AG10803 (cell line): ENCODE measurements around the gene HBZ.
"Not testable (repeated sequence)": the region's sequence is repeated elsewhere in the genome, so short reads cannot be mapped to it uniquely, and the experiment has no call there.

Experiments
- DNase-seq: peaks from one replicate; pipeline ENCODE4 v3.0.0; 2010; ENCODE audit warnings: low read depth
- H3K4me3 ChIP-seq: 2 replicates; pipeline ENCODE4 v1.5.1; 2011; ENCODE audit warnings: mild to moderate bottlenecking, low read length, control low read depth
- TF ChIP-seq, protein P1 (sequence below): conservative IDR thresholded peaks from 2 replicates; pipeline ENCODE4 v1.5.1; 2011; ENCODE audit warnings: mild to moderate bottlenecking, low read length, control low read depth, inconsistent platforms

HBZ gene

DNA sequence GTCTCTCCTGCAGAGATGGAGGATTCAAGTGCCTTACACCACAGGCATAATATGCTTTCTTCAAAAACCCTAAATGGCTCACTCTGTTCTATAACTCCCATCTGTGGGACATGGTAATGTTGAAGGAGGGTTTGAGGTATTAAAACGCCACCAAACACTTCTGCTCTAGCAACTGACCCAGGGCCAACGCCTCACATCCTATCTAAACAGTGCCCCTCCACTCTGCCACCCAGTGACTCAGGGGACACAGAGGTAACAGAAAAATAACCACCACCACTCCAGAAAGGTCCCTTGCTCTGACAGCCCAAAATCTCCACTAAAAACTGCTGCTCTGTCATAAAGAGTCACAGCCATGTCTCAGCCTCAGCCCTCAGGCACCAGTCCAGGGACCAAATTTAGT, 31.7 kb upstream of the HBZ start:
- DNase-seq, result no peak
- no peak overlapping the region for H3K4me3 ChIP-seq
- TF ChIP-seq, protein P1, sequence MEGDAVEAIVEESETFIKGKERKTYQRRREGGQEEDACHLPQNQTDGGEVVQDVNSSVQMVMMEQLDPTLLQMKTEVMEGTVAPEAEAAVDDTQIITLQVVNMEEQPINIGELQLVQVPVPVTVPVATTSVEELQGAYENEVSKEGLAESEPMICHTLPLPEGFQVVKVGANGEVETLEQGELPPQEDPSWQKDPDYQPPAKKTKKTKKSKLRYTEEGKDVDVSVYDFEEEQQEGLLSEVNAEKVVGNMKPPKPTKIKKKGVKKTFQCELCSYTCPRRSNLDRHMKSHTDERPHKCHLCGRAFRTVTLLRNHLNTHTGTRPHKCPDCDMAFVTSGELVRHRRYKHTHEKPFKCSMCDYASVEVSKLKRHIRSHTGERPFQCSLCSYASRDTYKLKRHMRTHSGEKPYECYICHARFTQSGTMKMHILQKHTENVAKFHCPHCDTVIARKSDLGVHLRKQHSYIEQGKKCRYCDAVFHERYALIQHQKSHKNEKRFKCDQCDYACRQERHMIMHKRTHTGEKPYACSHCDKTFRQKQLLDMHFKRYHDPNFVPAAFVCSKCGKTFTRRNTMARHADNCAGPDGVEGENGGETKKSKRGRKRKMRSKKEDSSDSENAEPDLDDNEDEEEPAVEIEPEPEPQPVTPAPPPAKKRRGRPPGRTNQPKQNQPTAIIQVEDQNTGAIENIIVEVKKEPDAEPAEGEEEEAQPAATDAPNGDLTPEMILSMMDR, result no peak

DNA sequence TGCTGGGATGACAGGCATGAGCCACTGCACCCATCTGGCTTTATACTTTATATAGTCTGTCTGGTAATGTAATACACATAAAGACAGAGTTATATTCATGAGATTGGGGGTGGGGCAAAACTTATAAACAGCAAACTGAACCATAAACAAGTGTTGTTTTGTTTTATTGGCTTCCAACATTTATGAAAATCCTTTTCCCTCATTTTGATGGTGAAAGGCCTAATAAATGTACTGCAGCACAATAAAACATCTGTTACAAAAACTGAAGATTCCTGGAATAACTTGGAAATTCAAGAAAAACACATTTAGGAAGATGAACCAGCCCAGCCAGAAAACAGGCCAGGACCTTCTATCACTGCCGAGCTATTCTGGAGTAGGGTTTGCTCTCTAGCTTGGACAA, 30.1 kb upstream of the HBZ start:
- TF ChIP-seq, protein P1, result no peak
- no peak overlapping the region for H3K4me3 ChIP-seq
- no peak for DNase-seq

DNA sequence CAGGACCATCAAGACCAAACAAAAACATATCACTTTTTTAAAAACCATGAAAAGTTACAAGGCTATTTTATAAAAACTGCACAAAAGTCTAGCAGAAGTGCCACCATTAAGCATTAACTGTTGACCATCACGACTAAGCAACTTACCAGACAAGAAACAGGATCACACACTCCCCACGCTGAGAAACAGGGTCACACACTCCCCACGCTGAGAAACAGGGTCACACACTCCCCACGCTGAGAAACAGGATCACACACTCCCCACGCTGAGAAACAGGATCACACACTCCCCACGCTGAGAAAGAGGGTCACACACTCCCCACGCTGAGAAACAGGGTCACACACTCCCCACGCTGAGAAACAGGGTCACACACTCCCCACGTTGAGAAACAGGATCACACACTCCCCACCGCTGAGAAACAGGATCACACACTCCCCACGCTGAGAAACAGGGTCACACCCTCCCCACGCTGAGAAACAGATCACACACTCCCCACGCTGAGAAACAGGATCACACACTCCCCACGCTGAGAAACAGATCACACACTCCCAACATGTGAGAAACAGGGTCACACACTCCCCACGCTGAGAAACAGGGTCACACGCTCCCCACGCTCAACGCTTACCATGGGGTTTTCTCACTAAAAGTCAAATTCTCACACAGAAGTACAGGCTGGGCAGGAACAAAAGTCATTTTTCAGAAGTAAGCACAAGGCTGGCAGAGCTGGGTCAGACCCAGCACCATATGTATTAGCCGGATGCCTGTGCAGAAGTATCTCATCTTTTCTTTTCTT, 28.7 kb upstream of the HBZ start:
- DNase-seq, H3K4me3 ChIP-seq: not testable (repeated sequence)

DNA sequence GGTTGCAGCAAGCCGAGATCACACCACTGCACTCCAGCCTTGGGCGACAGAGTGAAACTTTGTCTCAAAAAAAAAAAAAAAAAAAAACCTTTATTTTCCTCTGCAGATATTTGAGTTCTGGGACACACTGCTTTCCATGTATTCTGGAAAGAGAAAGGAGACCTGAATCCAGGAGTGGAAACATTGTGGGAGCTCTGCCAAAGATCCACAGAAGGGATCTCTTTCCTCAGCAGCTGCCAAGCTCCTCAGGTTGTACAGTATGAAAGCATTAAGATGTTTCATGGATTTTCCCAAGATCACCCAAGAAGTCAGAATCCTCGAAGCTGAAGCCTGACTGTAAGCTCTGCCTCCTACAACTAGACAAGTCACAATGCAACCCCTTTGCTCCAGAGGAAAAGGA, 27.4 kb upstream of the HBZ start:
- no peak for DNase-seq
- H3K4me3 ChIP-seq, result no peak overlapping the region
- TF ChIP-seq, protein P1, result no peak

DNA sequence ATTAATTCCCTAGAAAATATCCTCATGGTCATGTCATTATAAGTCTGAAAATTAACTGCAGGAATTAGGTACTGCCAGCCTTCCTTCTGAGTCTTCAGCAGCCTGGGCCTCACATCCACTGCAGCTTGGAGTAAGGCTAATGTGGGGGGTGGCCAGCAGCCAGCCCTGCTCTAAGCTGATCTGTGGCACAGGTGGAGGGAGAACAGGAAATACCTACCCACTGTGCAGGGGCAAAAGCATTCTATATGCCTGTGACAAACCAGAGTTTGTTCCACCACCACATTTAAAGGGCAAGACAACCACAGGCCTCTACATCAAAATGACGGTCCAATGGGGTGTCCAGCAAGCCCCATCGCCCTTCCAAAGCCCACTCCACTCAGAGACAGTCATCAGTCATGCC, 23.4 kb upstream of the HBZ start:
- TF ChIP-seq, protein P1, result no peak
- H3K4me3 ChIP-seq, result no peak overlapping the region
- no peak for DNase-seq

DNA sequence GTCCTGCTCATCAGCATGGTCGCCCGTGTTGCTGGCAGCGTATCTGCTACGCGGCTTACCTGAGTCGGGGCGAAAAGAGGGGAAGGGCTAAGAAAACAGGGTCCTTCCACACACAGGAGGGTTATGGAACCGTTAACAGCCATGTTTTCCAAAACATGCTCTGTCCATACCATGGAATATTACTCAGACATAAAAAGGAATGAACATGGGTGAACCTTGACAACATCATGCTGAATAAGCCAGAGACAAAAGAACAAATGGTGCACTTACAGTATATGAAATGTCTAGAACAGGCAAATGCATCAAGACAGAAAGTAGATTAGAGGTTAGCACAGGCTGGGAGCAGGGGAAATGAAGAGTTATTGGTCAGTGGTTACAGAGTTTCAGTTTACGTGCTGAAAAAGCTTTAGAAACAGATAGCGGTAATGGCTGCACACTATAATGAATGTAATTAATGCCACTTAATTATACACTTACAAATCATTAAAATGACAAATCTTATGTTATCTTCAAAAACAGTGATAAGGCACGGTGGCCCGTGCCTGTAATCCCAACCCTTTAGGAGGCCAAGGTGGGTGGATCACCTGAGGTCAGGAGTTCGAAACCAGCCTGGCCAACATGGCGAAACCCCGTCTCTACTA, 21.8 kb upstream of the HBZ start:
- no peak for DNase-seq
- H3K4me3 ChIP-seq, result no peak overlapping the region
- TF ChIP-seq, protein P1, result no peak

DNA sequence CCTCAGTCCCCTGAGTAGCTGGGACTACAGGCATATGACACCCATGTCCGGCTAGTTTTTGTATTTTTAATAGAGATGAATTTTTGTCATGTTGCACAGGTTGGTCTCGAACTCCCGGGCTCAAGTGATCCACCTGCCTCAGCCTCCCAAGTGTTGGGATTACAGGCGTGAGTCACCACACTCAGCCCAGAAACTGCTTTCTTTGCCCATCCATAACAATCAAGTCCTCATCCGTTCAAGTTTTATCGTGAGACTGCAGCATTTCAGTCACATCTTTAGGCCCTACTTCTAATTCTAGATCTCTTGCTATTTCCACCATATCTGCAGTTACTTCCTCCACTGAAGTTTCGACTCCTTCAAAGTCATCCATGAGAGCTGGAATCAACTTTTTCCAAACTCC, 20.3 kb upstream of the HBZ start:
- no peak for DNase-seq
- TF ChIP-seq, protein P1, result no peak
- no peak overlapping the region for H3K4me3 ChIP-seq
